Measurements from ENCODE around the gene SGCD.

DNA sequence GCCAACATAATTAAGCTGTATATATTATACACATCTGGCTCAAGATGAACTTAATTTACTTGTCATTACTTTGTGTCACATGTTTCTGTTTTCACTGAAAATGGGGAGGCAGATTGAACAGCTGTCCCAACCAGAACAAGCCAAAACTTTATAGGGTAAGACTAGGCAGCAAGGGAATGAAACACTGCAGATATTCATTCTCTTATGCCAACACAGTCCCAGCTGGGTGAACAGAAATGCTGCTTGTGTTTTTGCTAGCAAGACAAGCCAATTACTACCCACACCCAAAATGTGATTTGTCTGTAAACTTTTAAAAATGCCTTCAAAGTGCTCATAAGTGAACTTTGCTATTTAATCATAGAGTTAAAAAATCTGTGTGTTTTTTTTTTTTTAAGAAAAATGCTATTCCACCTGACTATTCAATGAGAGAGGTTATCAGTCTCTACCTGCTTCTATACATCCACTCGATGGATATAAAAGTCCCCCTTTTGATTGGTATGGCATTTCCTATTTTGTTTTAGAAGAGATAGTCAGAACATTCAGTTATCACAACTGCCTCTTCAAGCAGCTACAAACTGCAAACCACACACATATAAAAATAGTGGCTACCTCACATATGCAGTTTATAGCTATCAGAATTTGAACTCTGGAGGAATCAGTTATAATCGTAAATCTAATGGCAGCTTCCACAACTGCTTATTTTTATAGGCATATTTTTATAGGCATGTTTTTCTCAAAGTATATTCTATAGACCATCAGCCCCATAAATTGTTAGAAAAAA lies 431.2 kb downstream of the SGCD start:
- TF ChIP-seq ARNTL (CRISPR knock-in tag; IDR thresholded peaks at IDR 0.05; ENCODE audit: borderline replicate concordance, low read depth) (no peak), ESRRG (CRISPR knock-in tag; IDR thresholded peaks at IDR 0.05) (no peak), OSR1 (CRISPR knock-in tag; IDR thresholded peaks at IDR 0.05) (no peak)
